CD4-positive, alpha-beta T cell treated with Interleukin-1 beta for 1 hour (primary cell): ENCODE data around the gene TMTC4.
"Not testable (repeated sequence)": the region's sequence is repeated elsewhere in the genome, so short reads cannot be mapped to it uniquely, and the experiment has no call there.

Experiments used
- DNase-seq, 2 donors: peaks; one replicate each; pipeline ENCODE4 v3.0.0-alpha.2; 2020 to 2022

The TMTC4 gene

GRCh38 chr13:100620792-100621191 is 53.8 kb downstream of the TMTC4 start:
- no peak for DNase-seq

- no peak for DNase-seq
Observed at GRCh38 chr13:100619940-100620339, 54.7 kb downstream of the TMTC4 start.

DNA sequence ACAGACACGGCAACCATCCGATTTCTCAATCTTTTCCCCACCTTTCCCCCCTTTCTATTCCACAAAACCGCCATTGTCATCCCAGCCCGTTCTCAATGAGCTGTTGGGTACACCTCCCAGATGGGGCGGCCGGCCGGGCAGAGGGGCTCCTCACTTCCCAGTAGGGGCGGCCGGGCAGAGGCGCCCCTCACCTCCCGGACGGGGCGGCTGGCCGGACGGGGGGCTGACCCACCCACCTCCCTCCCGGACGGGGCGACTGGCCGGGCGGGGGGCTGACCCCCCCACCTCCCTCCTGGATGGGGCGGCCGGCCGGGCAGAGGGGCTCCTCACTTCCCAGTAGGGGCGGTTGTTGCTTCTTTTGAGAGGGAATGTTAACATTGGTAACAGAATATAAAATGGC is 55.7 kb downstream of the TMTC4 start:
- not testable (repeated sequence) for DNase-seq

DNA sequence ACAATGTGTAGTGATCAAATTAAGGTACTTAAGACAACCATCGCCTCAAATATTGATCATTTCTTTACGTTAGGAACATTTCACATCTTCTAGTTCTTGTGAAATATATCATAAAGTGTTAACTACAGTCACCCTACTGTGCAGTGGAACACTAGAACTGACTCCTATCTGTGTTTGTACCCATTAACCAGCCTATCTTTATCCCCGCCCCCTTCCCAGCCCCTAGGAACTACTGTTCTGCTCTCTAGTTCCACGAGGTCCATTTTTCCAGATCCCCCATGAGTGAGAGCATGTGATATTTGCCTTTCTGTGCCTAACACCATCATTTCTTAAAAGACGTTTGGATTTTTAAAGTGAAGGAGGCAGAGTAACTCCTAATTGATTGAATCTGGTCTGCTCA is 61.6 kb downstream of the TMTC4 start:
- DNase-seq: no peak

DNA sequence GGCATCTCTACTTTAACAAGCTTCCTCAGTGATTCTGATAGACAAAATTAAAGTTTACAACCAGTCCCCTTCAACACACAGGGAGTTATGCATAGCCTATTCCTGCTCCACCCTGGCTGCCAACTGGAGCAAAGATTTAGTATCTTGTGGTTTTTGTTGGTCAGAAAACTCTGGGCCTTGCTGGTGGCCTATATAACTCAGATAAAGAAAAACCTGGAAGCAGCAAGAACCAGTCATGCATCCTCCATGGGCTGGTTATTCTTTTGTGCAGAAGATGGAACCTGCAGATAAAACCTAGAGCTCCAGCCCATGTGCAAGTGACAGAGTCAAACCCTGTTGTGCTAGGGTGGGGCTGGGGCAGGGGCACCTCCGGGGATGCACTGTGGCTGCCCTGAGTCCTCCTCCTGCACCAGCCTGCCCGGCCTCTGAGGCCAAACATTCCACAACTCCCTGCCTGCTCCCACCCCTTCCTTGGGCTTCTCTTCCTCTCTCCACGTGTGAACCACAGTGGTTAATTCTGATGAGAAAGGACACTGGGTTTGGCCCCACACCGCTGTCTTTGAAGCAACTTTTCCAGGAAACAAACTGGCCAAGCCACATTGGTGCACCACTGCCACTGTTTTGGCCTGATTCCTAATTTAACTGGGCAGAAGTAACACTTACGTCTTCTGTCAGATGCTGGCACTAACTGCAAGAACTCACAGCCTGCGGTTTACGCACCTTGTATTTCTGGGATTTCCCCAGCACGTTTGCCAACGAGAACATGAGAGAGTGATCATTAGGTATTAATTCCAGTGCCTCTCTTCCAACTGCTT is 62.7 kb downstream of the TMTC4 start:
- peak; percentile 17 to 26 for DNase-seq

DNA sequence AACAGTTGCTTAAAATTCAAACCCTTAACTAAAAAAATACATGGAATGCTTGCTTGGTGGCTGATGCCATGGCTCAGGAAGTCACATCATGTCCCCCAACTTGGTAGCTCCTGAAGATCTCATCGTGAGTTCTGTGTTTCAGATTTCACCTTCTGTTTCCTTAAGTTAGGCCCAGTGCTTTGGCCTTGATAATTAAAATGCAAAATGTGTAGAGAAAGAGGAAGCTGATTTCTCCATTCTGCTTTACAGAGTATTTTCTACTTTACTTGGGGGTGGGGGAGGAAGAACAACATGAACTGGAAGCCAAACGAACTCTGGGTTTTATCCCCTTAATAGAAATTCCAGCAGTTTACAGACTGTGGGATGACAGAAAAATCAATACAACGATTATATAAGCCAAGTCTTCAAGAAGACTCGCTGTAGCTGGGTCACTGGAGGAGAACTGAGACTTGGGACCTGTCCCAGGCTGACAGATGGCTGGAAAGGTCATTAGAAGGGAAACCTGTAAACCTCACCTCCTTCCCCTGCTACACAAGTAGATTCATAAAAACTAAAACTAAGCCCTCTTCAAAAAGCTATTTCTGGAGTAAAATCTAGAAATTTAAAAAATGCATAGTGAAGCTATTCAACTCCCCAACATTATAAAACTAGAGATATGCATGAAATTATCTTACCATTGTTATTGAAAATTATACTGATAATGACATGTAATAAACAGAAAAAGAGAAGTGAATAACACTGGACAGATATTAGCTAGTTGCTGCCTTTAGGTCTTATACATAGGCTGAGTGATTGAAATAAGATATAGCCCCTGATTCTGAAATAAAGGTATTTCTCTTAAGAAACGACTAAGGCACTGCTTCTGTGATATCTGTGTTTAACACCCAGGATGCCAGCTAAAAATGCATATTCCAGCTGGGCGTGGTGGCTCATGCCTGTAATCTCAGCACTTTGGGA is 63.9 kb downstream of the TMTC4 start:
- DNase-seq: no peak

- DNase-seq: peak in 1 of 2 donors; percentile 27
Observed at GRCh38 chr13:100608906-100609305, 65.7 kb downstream of the TMTC4 start.

DNA sequence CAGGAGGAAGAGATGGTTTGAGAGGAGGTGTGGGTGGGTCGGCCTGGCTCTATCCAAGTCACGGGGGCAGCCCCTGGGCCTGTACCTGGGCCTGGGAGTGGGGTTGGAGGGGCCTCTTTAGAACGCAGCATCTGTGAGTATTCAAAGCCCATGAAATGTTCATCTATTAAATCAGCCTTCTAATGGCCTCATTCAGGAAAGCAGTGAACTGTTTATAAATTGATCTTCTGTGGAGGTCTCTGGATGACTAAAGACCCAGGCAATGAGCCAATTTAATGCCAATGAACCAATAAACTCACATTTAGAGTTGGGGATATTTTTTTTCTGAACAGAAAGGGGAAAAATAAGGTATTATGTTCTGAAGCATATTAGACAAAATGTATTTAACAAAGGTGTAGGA is 66.1 kb downstream of the TMTC4 start:
- no peak for DNase-seq

GRCh38 chr13:100604918-100605710 is 69.5 kb downstream of the TMTC4 start:
- DNase-seq: no peak

GRCh38 chr13:100602493-100603111 is 72.0 kb downstream of the TMTC4 start:
- no peak for DNase-seq

- no peak for DNase-seq
Observed at GRCh38 chr13:100601716-100602115, 72.9 kb downstream of the TMTC4 start.

DNA sequence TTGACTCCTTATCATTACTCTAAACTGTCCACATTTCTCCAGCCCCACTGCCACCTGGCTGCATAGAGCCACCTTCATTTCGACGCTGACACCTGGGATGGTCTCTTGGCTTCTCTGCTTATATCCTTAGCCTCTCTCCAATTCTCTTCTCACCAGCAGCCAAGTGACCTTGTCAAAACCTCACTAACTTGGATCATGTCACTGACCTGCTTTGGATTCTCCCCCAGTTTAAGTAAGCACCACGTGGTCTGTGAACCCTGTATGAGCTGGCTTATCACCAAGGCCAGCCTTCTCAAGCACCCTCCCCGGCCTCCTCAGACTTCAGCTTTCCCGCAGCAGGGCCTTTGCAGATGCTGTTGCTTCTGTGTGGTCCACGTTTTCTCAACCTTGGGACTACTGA is 73.7 kb downstream of the TMTC4 start:
- DNase-seq: no peak

DNA sequence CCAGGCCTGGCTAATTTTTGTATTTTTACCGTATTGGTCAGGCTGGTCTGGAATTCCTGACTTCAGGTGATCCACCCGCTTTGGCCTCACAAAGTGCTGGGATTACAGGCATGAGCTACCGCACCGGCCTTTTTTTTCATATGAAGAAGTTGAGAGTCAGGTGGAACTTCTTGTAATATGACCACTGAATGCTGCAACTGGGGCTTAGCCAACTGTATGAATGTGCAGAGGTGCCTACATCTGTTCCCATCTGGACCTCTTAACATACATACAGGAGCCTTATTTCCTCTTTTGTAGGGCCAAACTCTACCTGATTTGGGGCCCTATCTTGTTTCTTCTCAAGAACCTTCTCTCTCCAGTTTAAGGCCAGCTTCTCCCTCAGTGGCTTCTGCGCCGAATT is 74.1 kb downstream of the TMTC4 start:
- DNase-seq: no peak

- DNase-seq: no peak
Observed at GRCh38 chr13:100597253-100597652, 77.3 kb downstream of the TMTC4 start.

DNA sequence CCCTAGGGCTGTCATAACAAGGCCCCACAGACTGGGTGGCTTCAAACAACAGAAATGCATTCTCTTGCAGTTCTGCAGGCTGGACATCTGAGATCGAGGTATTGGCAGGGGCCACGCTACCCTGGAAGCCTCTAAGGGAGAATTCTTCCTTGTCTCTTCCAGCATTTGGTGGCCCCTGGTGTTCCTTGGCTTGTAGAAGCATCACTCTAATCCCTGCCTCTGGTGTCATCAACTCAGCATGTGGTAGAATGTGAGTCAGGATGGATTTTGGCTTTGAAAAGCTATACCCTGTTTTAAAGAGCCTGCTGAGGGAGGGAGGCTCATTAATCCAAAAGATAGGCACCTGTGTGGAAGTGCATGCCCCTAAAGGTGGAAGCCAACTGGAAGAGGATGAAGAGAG is 78.1 kb downstream of the TMTC4 start:
- no peak for DNase-seq

DNA sequence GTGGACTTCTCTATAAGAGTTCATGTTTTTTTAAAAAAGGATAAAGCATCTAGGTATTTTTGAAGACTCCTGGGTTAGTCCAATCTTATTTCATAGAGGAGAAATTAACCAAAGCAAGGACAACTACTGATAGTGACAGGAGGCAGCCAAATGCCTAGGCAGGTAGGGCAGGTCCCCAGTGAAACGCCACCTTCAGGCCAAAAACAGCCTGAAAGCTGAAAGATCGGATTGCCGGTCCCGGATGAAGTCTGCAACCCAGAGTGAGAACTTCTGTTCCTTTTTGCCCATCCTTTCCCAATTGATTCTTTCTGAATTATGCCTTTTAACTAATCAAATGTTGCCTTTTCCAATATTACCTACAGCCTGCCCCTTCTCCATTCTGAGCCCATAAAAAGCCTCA is 79.9 kb downstream of the TMTC4 start:
- DNase-seq: no peak

- DNase-seq: no peak
Observed at GRCh38 chr13:100594255-100594654, 80.3 kb downstream of the TMTC4 start.

DNA sequence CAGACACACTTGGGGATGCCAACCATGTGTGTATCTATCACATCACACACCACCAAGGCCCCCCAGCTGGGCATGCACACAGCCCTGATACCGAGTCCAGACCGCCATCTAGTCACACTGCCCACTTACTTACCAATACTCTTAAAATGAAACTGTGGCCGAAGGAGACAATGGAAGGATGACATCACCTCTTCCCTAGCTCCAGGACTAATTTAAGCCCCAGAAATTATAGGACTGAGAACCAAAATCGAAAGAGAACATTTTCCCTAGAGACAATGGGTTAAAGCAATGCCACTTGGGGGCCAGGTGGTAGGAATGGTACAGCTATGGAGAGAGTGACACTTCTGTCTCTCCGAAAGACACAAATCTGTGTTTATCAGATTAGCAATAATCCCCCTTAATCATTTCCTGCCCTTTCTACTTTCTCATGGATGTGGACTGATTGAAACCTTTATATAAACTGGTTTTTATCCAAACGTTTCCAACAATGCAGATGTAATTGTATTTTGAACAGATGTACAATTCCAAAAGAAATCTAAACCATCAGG is 85.3 kb downstream of the TMTC4 start:
- DNase-seq: no peak

DNA sequence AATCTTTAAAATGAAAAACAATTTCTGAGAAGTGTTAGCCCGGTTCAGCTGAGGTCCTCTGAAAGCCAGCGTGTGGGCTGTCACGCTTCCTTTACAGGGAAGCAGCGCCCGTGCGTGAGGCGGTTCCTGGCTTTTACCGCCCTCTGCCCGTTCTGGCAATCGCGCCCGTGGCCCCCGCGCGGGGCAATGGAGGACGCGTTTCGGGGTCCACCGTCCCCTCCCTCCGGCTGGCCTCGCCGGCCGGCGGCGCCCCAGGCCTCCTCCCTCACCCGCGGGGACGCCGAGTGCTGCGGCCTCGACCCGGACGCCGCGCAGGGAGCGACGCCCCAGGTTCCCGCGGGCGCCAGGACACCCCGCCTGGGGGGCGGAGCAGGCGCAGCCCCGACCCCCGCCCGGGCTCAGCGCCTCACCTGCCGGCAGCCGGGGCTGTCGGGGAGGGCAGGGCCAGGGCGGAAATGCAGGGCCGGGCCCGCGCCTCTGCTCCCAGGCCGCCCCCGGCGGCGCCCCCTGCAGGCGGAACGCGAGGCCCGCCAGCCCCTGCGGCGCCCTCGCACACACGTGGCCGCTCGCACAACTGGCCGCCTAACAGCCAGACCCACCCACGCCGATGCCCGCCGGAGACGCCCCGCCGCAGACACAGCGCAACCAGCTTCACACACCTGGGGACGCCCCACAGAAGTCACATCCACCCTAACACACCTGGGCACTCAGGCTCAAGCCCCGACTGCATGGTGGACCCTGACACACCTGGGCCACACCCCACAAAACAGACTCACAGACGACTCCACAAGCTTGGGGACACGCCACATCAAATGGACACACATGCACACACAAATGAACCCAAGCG is 86.0 kb downstream of the TMTC4 start, which contains the start of gene GGACT:
Gene GGACT, minus strand, starts transcription at position 459 of the 847 bp plus-strand sequence. CDS start 56,198 bp downstream, outside the sequence.
- DNase-seq: peak; percentile 83 to 87

- DNase-seq: peak in 1 of 2 donors; percentile 16
Observed at GRCh38 chr13:100584896-100585295, 89.7 kb downstream of the TMTC4 start.

- DNase-seq: no peak
Observed at GRCh38 chr13:100581504-100581903, 93.1 kb downstream of the TMTC4 start.
